HG02885 (cell line): ENCODE measurements around the gene PRR18.

Source experiments
- ATAC-seq: cut with Tn5 transposase; IDR thresholded peaks from one replicate; pipeline ENCODE4 v1.9.1; 2021; ENCODE audit warnings: mild to moderate bottlenecking; ENCODE audit not compliant: unreplicated experiment, poor library complexity

The PRR18 gene

DNA sequence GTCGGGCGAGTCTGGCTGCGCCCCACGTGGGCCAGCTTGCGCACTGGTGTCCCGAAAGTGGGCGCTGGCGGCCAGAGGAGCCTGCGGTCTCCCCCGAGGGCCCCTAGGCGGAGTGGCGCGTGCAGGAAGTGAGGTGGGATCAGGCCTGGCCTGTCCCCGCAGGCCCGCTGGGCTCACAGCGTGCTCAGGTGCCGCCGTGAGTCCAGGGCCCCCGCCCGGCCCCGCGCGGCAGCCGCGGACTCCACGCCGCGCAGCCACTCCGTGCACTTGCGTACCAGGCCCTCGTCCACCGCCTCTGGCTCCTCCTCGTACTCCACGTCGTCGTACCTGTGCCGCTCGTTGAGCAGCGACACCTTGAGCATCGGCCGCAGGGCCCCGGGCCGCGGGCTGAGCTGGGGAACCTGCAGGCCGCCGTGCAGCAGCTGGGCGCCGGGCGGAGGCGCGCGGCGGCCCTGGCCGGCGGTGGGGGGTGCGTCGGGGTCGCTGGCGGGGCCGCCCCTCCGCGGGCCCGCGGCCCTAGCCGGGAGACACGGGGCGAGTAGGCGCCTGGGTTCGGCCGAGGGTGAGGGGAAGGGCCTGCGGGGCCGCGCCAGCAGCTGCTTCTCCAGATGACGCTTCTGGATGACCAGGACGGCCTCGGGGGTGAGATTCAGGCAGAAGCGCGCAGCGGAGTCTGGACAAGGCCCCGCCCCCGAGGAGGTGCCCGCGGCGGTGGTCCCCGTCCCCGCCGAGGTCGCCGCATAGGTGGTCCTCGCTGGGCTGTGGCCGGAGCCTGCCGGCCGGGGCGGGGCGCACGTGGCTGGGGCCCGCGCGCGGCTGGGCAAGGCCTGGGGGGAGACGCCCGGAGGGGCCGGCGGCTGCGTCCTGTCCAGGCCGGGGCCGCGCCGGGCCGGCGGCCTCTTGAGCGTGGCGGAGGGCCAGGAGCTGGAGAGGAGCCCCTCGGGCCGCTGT lies 835 bp downstream of the PRR18 start:
- ATAC-seq, result peak; percentile 35

- ATAC-seq, result no peak
Measured at GRCh38 chr6:166306378-166307081, 1.7 kb downstream of the PRR18 start.

GRCh38 chr6:166305562-166306117 lies 2.6 kb downstream of the PRR18 start:
- ATAC-seq, result no peak

DNA sequence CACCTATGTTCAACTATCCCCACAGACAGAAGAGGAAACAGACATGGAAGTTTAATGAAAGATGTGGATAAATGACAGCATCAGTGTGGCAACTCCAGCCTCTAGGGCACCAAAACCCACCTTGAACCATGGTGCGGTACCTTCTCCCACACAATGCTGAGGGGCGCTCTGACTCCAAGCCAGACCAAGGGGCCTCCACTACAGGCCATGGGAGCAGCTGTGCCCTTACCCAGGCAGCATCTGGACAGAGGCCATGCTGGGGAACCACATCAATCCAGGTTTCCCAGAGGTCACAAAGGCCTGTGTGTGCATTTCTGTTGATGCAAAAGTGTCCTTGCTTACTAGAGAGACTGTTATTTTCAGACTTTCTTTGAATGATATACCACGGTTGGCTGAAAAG lies 4.1 kb downstream of the PRR18 start:
- ATAC-seq, result no peak

GRCh38 chr6:166301611-166302529 lies 6.3 kb downstream of the PRR18 start:
- ATAC-seq, result no peak

DNA sequence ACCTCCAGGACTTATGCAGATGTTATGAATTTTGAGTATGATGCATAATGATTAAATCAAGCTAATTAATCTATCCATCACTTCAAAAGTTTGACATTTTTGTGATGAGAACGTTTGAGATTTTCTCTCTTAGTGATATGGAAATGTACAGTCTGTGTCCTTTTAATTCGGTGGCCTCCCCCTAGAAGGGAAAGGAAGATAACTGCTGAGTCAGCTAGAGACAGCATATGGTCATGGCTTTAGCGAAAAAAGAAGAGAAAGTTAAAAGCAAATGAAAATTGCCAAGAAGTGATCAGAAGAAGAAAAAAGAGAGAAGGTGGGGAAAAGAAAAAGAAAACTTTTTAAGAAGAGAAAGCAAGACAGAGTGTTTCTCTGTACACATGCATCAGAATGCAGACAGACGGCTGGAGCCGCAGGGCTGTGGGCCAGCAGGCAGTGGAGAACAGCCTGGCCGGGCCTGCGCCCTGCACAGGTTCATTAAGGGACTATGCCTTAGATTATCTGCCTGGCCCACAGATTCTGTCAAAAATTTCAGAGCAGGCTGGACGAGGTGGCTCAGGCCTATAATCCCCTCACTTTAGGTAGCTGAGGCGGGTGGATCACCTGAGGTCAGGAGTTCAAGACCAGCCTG lies 7.7 kb downstream of the PRR18 start:
- no peak for ATAC-seq

- ATAC-seq, result no peak
Measured at GRCh38 chr6:166297606-166298005, 10.6 kb downstream of the PRR18 start.

DNA sequence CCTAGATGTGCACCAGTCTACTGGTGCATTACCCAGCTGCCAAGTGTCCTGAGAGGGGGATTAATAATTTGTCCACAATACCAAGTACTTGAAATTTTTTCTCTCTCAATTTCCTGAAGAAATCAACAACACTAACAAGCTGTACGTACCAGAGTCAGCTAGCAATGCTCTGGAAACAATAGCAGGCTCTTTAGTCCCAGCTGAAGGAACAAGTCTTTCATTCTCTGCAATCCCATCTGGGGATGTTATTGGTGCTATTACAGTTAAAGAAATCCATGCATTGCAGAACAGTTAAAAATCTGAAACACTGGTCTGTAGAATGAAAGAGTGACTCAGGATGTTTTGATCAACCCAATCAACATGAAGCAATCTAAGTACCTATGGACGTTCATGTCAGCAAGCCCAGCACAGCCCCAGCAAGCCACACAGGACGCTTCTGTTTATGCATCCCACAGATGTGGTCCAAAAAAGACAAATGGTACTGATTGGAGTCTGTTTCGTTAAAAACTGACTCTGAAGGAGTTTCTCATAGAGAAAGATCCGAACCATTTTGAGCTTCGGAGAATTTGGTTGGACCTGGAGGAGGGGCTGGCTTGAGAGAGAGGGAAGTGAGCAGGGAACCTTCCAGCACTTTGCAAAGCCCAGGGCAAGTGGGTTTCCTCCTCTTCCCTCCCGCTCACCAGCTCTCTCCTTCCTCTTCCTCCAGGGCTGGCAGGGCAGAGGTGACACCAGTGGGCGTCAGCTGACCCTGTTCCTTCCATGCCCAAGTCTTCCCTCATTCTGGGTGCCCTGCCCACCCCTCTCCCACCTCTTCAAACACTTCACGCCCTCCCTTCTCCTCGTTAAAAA lies 11.9 kb downstream of the PRR18 start:
- no peak for ATAC-seq

DNA sequence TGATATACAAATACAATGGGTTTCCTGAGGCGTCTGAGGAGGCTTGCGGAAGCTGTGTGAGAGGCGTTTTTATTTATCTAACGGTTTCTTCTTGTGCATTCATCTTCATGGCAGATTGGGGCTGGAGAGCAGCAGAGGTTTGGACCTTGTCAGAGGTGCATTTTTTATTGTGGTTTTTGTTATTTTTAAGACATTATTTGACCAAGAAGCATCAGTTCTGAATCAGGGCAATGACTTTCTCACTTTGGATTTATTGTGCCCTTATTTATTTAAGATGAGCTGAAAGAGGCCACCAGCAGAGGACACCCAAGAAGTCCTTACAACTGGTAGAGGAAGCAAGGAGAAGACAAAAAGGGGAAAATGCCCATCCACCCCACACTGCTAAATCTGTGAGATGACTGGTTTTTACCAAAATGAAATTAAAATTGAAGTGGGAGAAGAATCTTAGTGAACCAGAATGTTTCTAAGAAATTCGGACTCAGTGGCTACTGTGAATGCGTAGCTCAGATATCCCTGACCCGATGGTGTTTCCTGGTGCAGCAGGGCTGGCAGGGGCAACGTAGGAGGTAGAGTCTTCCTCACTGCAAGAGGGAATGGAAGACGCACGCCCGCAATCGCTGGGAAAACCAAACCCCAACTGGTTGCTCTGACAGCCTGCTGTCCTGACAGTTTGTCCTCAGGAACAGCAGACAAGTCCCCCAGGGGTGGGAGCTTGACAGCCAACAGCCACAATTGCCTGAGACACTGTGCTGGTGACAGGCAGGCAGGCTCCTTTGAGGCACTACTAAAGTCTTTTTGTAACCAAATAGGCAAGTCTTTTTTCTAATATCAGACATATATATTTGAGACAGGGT lies 14.2 kb downstream of the PRR18 start:
- no peak for ATAC-seq

DNA sequence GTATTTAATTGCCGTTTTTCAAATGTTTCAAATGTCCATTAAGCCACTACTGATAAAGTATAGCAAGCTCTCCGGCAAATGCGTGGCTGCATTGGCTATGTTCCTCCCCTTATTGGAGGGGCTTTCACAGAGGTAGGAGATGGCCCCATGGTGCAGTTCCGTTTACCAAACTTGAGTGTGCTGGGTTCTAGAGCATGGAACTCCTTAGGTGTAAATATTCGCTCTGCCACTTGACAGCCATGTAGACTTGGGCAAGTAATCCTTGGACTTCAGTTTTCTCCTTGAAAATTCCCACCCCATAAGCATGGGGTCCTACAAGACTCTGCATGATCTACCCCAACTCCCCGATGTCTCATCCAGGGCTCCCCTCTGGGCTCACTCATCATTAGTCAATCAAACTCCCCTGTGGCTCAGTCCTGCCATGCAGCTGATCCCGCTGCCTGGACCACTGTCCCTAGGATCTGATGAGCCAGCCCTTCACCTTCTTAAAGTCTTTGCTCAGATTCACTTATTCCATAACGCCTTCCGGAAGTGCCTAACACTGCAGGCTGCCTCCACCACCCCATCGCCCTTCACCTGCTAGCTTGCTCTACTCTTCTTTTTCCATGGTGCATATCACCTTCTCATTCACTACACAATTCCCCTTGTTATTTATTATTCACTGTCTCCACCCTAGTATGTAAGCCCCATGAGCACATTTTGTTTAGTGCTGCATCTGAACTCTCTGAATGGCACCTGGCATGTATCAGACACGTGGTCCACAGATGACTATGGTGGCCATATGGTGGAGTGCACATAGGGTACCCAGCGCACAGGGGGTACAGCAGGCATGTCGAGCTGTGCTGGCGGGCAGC lies 18.8 kb downstream of the PRR18 start:
- ATAC-seq, result no peak

DNA sequence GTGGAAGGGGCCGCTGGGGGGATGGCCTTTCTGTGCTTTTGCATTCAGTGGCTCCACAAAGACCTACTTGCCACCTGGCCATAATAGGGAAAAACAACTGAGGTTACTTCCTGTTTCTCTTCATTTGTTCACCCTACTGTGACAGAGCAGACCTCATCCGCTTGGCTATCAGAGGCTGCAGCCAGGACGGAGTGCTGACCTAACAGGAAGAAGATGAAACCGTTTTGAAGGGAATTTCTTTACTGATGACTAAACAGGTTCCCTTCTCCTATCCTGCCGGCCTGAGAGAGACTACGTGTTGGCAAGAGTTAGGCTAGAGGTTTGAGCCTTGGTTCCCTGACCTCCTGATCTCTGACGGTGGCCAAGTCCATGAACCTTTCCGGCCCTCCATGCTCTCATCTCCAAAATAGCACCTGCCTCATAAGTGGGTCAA lies 21.3 kb downstream of the PRR18 start:
- ATAC-seq, result peak; percentile 96

DNA sequence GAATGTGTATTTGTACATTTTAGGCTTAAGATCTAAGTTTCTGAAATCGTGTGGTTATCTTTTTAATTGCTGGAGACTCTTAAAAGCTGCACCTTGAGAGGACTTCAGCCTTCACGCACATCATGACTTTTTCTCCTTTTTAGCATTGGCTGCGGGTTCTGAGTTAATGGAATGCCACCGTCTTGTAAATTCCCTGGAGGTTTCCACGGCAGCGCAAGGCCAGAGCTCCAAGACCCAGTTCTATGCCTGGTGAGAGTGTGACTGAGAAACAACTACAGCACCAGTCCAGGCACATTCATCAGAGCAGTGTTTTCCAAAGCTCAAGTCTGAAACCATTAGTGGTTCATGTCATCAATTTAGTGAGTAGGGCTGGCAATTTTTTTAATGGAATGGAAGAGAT lies 23.0 kb downstream of the PRR18 start:
- no peak for ATAC-seq

DNA sequence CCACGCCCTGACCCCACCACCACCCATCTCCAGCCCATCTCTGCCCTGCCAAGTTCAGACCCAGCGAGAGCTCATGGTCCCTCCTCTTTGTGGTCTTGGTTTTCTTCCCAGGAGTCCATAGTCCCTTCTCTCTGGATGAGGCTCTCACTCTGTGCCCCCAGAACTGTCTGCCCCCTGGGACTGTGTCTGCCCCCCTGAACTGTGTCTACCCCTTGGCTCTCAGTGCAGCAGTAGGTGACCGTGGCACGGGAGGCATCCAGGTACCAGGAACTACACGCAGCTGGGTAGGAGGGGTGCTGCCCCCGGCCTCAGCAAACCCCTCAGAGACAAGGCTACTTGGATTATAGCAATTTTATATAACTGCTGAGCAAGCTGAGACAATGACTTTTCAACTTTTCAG lies 23.6 kb downstream of the PRR18 start:
- no peak for ATAC-seq

DNA sequence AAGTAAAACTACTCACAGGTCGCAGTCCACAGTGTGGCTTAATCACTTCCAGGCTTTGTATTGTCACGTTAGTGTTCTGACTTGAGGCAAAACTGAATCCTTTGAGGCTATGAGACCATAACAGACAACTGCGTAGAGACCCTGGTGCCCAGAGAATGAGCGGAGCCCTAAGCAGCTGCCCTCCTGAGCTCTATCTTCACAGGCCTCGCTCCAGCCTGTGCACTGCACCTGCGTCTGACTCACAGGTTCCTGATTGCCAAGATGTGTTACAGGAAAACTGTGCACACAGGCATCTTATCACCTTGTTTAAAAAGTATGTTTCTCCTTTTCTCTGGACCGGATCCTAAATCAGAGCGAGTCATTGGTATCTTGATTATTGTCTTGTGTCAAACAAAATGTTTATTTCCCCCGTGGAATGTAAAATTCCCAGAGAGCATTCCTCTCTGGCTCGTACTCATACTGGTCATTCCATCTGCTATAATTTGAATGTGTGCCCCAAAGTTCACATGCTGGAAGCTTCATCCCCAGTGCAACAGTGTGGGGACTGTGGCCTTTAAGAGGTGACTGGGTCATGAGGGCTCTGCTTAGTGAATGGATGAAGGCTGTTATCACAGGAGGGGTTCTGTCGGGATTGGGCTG lies 25.7 kb downstream of the PRR18 start:
- ATAC-seq, result no peak

- ATAC-seq, result no peak
Measured at GRCh38 chr6:166281104-166281503, 27.1 kb downstream of the PRR18 start.

GRCh38 chr6:166279393-166279679 lies 28.9 kb downstream of the PRR18 start:
- ATAC-seq, result no peak
